Epithelial cell of esophagus (primary cell): Measurements from ENCODE around the gene PGLYRP4.

Source experiments
- DNase-seq: peaks from one replicate; pipeline ENCODE4 v3.0.0; 2010; ENCODE audit warnings: low read depth
- H3K4me3 ChIP-seq: 2 replicates; pipeline ENCODE4 v1.5.1; 2011; ENCODE audit warnings: mild to moderate bottlenecking, low read length, control low read depth
- TF ChIP-seq, protein P1 (sequence below): IDR thresholded peaks from 2 replicates; pipeline ENCODE4 v1.5.1; 2011; ENCODE audit warnings: low read depth, mild to moderate bottlenecking, low read length, control low read depth, inconsistent platforms; ENCODE audit not compliant: insufficient read depth; ENCODE audit errors: missing control alignments

Gene PGLYRP4, protein sequence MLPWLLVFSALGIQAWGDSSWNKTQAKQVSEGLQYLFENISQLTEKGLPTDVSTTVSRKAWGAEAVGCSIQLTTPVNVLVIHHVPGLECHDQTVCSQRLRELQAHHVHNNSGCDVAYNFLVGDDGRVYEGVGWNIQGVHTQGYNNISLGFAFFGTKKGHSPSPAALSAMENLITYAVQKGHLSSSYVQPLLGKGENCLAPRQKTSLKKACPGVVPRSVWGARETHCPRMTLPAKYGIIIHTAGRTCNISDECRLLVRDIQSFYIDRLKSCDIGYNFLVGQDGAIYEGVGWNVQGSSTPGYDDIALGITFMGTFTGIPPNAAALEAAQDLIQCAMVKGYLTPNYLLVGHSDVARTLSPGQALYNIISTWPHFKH

DNA sequence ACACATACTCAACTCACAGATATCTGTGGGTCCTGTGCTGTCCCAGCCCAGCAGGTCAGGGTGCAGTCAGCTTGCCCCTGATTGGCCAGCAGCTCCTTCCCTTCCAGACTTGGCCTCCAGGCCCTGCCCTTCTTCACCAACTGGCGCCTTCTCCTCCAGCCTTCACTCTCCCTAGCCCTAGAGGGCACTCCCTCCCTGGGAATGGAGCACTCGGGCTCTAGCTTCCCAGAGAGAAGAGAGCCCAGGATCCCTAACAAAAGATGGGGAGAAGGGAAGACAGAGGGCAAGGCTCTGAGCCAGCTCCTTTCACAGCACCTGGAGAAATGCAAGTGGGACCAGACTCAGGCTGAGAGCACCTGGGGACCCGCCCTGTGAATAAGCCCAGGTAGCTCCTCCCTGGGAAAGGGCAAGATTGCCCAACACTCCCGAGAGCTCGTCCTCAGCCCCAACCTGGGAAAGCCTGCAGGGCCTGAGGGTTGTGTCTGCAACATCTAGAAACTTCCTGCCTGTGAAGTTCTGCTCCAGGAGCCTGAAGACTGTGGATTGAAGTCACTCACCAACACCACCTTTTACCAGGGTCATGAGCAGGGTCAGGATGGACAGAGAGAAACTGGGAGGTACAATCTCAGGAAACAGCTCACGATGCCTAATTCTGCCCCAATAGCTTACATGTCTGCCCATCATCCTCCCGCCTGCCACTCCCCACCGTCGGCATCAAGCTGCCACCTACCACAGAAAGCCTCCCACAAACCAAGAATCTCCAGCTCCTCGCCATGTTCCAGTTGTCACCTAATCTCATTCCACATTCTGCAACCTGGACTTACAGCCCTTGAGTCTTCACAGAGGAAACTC, at the start of gene PGLYRP4:
TSS of gene PGLYRP4 (minus strand) at position 331 of the 852 bp plus-strand sequence. CDS start 909 bp downstream, outside the sequence.
- H3K4me3 ChIP-seq = peak within 1 kb of the TSS; percentile 13
- TF ChIP-seq, protein P1, sequence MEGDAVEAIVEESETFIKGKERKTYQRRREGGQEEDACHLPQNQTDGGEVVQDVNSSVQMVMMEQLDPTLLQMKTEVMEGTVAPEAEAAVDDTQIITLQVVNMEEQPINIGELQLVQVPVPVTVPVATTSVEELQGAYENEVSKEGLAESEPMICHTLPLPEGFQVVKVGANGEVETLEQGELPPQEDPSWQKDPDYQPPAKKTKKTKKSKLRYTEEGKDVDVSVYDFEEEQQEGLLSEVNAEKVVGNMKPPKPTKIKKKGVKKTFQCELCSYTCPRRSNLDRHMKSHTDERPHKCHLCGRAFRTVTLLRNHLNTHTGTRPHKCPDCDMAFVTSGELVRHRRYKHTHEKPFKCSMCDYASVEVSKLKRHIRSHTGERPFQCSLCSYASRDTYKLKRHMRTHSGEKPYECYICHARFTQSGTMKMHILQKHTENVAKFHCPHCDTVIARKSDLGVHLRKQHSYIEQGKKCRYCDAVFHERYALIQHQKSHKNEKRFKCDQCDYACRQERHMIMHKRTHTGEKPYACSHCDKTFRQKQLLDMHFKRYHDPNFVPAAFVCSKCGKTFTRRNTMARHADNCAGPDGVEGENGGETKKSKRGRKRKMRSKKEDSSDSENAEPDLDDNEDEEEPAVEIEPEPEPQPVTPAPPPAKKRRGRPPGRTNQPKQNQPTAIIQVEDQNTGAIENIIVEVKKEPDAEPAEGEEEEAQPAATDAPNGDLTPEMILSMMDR = no peak
- peak; percentile 97 for DNase-seq

DNA sequence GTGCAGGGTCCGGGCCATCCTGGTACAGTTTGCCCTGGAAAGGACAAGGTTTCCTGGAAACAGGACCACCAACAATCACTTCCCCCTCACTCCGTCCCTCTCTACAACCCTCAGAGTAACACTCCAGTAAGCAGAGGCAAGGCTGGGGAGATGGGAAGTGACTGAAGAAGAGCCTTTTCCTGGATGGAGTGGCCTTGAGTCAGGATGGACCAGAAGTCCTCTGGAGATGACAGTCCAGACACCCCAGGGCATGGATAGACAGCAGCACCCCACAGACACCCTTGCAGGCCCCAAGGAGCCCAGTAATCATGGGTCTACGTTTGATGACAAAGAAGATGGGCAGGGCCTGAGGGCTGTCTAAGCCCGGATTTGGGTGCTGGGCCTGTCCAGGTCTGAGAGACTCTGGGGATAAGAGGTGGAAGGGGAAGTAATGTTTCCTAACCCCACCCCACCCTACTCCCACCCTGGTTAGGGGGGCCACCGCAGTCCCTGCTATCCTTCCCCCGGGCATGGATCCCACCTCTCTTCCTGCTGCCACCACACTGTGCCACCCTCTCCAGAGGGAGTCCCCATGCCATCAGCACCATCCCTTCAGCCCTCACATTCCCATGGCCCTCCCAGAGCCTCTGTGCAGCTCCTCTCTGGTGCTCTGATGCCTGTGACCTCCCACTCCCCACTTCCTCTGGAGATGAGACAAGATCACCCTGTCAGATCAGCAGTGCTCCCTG, 49.4 kb upstream of the PGLYRP4 start:
- TF ChIP-seq, protein P1 = no peak
- no peak for DNase-seq

DNA sequence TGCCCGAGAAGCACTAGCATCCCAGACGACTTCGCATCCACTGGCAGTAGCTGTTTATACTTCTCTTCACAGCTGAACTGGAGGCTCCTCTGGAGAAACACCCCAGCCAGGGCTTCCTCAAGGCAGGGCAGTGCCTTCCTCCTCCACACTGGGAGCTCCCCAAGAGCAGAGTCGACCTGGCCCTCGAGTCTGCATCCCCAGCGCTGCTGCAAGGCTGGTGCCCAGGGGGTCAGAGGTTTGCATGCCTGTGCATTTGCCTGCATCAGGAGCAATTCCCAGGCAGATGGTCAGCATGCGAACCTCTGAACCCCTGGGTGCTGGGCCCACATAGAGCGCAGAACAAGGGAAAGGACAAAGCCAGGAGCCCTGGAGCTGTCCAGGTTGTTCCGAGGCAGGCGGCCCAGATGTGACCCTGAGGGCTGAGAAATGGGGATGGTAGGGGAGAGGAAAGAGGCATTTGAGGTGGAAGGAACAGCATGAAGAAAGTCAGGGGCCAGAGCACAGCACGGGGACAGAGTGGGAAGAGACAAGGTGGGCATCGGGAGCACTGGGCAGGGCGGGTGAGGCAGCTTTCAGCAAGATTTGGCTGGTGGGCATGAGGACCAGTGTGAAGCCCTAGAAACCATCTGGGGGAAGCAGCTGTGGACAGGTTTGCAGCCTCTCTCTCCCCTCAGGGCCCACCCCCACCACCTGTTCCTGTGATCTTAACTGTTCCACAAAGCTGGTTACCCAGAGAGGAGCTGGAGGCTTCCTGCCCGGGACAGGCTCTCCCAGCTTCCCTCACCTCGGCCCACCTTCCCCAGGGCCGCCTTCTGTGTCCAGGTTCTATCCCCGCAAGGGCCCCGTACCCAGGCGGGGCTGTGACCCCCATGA, 48.6 kb upstream of the PGLYRP4 start:
- no peak for DNase-seq
- no peak overlapping the region for H3K4me3 ChIP-seq
- TF ChIP-seq, protein P1 = no peak

More for the DNA sequence above, 49.4 kb upstream of the PGLYRP4 start:
- no peak overlapping the region for H3K4me3 ChIP-seq

DNA sequence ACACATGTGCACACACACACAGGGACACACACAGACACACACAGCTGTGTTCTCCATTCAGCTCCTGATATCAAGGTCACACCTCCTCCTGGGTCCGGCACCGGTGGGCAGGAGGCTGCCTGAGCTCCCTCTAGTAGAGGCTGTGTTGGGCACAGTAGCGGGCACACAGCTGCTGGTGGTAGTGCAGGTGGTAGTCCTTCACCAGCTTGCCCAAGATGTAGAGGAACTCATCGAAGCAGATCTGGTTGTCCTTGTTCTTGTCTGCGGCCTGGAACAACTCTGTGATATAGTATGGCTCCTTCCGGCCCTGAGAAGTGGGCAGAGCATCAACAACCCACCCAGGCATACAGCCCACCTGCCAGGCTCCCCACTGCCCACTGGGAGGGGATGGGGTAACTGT, 47.8 kb upstream of the PGLYRP4 start:
- no peak for DNase-seq
- H3K4me3 ChIP-seq = no peak overlapping the region
- TF ChIP-seq, protein P1 = no peak

DNA sequence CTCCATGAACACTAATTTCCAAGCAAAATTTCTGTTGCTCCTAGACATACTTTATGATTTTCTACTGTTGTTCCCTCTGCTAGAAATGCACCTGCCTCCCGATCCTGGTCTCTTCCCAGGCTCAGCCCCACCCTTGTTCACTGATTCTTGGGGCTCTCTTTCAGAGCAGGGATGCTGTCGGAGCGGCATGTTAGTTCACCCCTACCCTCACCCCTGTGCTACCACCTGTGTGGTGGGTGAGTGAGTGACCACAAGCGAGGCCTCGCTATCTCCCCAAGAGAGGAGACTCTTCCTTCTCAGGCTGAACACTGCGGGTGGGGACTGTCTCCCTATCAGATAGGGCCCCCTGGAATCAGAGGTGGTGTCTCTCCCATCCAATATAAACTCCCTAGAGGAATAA, 47.1 kb upstream of the PGLYRP4 start:
- no peak for DNase-seq
- TF ChIP-seq, protein P1 = no peak
- no peak overlapping the region for H3K4me3 ChIP-seq
